GM19035 (cell line): ENCODE measurements around the gene MYL7.

Source experiments
- ATAC-seq: cut with Tn5 transposase; IDR thresholded peaks from one replicate; pipeline ENCODE4 v1.9.1; 2021; ENCODE audit not compliant: unreplicated experiment

The MYL7 gene

DNA sequence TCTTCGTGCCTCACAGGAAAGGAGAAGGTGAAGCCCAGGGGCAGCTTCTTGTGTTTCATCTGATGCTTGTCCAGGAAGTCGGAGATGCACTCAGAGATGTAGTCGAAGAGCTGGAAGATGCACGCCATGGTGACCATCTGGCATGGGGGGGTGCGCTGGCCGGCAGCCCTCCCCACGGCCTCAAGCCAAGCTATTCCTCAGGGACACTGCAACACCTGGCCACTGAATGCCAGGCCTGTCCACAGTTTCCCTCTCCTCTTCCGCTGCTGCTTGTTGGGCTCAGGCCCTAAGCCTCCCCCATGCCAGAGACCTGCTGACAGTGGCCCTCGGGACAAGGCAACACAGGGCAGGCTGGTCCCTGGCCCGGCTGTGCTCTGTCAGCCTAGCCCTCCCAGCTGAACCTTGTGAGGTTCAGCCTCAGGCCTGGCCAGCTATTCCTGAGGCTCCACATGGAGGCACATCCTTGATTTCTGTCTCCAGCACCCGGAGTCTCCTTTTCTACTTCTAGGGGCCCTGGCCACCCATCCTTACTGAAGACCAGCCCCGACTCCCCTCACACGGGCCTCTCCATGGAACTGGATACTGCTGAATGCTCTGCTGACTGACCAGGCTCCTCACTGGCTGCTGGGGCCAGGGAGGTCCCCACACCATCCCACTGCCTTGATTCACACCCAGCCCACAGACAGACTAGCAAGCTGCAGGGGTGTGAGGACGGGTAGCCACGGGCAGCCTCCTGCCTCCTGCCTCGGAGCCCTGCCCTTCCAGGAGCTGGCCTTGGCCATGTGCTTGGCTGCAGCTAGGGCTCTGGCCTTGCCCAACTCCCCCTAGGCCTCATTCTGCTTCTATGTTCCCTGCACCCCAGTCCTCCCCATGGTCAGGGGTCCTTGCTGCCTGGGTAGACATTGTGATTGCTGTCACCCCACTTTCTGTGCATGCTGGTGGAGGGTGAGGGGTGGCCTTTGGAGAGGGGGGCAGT, 10.1 kb upstream of the MYL7 start:
- no peak for ATAC-seq

DNA sequence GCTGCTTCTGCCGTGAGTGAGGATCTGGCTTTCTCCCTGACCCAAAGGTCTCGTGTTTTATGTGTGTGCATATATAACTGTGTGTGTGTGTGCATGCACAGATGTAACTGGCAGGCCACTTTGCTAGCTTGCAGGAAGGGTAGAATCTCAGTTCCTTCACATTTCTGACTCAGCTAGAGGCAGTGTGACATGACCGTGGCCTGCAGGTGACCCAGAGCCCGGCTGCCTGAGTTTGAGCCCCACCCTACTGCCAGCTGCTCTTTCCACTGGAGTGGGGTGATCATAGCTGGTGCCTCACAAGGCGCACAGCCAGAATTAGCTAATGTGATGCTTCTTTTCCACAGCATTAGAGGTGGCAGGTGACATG, 9.3 kb upstream of the MYL7 start:
- ATAC-seq, result no peak

DNA sequence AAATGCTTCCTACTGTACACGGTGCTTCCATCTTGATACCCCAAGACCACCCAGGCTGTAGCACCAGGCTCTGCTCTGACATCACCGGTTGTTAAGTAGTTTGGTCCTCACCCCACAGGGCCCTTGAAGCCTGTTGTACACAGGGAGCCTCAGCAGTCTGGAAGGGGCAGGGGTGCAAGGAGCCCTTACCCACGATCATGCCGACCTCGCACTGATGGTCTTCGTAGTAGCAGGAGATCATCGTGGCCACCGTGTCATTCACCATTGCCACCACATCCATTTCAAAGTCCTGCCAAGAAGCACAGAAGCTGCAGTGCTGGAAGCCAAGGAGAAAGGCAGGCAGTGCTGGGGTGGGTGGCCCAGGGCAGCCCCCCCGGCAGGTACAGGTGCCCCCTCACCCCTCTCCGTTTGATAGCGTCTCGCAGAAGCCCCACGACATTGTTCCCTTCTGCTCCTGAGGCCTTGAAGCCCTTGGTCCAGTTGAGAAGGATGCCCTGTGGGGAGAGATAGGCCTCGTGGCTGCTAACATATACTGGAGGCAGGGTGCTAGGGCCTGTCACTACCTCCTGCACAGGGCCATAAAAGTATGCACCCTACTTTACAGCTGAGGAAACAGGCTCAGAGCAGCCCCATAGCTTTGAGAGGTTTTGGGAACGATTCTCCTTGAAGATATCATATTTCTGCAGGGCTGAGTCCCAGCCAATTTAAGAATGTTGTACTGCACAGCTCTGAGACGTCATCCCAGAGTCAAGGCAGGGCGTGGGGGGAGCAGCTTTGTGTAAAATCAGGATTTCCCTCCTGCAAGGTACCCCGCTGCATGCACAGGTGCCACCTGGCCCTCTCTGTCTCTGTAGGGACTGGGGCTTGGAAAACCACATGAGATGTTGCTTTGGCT, 8.7 kb upstream of the MYL7 start:
- no peak for ATAC-seq

DNA sequence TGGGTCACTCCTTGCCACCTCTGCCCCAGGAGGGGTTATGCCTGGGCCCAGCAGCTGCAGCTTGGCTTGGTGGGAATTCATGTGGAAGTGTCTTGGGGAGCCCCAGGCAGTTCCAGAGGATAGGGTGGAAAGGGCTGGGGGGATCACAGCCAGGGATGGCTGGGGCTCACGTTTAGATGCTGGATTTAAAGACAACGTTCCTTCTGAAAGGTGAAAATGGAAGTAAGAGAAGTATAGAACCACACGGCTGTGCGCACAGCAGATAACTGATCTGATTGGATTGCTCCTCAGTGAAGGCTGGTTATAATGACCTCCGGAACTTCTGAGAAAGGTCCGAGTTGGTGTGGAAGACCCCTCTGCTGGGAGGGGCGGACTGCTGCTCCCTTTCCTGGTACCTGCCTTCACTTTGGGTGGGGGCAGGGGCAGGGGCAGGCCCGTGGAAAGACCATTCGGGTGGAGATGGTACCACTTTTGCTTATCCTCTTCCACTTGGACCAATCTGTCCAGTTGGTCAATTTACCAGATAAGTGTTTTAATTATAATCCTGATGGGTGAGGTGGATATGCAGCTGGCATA, 7.9 kb upstream of the MYL7 start:
- ATAC-seq, result no peak

DNA sequence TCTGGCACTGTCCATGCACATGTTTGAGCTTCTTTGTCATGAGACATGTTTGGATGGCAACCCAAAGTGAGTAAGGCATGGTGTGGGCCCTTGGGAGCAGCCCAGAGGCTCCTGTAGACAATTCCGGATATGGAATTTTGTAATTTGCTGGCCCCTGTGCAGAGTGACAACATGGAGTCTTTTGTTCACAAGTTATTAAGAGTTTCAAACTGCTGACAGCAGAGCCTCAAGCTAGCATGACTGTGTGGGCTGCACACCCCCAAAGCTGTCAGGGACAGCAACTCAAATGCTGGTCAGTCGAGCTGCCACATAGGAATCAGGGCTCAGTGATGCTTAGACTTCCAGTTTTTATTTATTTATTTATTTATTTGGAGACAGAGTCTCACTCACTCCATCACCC, 7.0 kb upstream of the MYL7 start:
- no peak for ATAC-seq

DNA sequence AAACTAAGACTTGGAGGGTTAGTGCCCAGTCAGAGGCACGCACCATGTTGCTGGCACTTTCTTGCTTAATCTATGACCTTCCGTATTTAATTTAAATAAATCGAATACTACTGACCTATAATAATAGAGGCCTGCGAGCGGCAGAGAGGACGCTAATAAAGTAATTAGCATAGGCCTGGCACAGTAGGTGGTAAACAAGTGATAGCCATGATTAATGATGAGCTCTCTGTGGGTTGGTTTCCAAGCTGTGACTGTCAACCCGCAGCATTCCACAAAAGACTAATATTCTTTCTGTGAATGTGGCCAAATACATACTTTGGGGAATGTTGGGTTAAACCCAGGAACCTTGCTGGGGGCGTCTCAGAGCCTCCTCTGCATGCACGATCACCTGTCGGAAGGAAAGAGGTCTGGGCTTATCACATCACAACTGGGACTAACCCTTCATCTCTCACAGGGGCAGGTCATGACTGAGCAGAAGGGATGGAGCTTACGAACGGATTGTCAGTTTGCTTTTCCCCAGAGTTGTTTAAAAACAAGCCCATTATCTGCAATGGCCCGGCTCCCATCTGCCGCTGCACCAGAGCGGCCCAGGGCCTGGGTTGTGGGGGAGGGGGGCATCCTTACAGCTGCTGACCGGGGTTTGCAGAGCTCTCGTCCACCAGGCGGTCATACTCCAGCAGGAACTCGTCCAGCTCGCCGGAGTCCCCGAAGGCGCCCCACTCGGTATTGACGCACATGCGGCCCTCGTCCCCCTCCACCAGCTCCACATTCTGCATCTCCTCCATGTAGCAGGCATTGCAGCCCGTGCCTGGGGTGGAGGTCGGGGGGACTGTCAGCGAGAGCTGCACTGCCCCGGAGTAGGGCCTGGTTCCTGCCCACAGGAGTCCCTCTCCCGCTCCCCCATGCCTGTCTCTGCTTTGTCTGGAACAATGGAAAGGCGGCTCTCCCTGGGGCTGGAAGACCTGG, 6.2 kb upstream of the MYL7 start:
- no peak for ATAC-seq

DNA sequence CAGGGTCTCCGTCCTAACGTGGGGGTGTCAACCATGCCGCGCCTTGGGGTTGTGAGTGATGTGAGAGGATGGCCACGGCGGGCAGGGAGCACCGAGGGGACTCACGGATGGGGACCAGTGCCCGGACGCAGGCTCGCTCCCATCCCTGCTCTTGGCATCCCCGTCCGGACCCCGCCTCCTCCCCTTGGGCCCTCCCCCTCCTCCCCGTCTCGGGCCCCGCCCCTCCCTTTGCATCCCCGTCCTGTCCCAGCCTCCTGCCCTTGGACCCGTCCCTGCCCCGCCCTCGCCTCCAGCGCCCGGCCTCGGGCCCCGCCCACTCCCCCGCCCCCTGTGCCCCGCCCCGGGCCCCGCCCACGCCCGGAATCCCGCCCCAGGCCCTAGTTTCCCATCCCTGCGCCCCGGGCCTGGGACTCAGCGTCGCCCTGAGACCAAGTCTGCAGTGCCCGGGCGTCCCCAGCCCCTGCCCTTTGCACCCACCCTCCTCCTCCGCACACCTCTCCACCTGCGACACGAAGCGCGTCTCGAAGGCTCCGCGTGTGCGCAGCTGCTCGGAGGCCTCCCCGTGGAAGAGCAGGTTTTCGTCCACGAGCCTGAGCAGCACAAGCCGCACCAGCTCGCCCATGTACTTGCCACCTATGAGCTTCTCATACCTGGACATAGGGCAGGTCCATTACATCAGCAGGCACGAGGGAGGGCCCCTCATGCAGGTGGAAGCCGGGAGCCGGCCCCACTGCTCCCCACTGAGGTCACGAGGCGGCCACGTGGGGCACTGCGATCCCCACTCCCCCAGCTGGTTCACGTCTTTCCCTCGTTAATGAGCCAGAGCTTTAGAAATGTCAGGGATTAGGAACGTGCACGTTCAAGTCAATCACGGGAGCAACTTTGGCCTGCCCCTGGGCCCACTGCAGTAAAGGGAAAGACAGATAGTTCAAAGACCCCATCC, 5.1 kb upstream of the MYL7 start:
- ATAC-seq, result no peak

DNA sequence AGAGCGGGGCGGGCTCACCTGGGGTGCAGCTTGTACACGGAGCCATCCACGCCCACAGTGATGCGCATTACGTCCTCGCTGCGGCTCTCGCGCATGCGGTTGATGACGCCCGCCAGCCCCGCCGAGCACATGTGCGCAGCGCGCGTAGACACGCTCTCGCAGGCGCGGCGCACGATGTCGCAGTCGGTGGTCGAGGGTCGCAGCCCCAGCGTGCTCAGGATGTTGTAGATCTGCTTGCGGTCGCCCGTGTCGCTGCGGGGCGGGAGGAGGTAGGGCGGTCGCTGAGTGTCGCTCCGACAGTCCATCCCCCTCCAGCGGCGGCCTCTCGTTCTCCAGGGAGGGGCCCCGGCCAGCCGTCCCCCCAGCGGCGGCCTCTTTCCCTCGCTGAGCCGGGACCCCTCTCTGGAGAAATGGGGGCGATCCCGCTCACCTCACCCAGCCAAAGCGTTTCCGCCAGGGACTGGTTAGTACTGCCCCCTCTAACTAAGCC, 4.4 kb upstream of the MYL7 start:
- ATAC-seq, result no peak

DNA sequence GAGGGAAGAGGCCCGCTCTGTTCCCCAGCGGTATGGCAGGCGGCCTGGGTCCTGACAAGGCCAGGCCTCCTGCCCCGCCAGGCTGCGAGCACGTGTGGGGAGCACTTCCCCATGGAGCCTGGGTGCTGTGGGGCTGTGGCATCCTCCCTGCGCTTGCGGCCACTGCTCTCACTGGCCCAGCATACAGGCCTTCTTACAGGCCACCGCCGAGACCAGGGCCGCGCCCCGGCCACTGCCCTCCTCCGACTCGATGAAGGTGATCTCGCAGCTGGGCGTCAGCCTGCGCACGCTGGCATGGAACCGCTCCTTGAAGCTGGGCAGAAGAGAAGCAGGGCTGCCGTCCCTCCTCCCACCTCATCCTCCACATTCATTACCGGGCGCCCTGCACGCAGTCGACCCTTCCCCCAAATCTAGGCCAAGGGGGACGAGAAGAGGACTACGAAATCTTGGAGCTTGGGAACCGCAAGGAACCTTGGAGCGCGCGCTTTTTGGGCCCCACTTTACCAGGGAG, 3.9 kb upstream of the MYL7 start:
- no peak for ATAC-seq

DNA sequence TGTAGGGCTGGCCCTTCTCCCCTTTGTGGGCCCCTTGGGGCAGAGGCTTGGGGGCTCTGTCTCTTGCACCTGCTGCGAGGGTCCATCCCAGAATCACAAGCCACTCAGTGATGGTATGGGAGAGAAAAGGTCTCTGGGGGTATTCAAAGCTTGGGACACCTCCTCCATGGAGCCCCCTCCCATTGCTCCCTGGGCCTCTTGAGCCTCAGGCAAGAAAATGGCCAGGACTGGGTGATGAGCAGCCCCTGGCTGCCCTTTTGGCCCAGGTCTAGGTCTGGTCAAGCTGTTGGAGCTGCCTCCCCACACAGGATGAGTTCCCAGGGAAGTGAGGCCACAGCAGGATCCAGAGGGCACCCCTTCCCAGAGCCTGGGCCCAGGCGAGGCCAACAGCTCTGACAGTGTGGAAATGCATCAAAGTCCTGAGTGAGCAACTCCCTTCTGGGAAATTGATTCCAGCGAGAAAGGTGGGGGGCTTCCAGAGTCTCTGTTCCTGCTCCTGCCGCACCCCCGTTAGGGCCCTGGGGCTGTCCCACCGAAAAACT, 3.4 kb upstream of the MYL7 start:
- ATAC-seq, result no peak

DNA sequence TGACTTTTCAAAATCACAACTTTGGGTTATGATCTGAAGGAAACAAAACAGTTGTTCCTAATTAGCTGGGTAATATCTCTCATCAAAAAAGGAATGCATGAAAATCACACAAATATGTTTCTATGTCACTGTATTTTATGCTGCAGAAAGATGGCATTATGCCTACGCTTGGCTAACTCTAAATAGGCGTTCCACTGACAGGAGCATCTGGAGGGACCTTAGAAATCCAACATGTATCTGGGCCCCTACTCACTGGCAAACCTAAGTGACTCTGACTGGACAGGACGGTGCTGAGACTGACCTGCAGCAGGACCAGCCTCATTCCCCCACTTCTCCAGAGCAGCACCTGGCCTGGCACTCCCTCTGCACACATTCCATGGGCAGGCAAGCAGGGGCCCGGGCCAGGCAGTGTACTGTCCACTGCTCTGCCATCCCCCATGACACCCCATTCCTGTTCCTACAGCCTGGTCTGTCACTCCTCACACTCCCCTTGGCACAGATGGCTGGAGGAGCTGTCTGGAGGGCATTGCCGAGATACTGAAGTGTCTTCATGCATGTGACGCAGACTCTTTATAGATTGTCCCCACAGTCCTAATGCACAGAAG, 2.6 kb upstream of the MYL7 start:
- no peak for ATAC-seq

DNA sequence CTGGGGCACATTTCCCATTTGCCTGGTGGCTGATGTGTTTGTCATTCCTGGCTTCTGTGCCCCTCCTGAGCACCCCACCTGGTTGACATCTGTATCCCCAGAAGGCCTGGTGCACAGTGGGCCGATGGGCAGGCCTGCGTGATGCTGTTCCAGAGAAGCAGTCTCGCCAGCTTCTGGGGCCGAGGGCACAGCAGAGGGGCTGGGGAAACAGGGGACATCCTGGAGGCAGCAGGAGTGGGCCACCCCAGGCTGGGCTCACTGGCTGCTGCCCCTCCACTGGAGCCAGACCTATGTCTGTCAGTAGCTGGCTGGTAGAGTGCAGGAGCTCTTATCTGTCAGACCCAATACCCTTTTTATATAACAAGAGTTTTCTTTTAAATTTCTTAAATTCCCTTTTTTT, 896 bp upstream of the MYL7 start:
- ATAC-seq, result no peak

DNA sequence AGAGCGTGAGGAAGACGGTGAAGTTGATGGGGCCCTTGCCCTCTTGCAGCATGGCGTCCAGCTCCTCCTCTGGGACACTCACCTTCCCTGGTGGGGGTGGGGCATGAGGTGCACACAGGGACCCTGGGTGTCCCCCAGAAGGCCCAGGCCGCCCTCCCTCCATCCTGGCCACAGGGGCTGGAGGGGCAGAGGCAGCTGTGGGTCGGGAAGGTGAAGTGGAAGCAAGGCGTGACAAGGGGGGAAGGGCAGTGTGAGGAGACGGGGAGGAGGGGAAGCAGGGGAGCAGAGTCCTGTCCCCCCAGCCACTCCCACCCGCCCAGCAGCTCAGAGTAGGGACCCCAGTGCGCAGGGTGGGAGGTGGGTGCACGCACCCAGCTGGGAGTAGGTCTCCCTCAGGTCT, 791 bp downstream of the MYL7 start:
- ATAC-seq, result no peak

DNA sequence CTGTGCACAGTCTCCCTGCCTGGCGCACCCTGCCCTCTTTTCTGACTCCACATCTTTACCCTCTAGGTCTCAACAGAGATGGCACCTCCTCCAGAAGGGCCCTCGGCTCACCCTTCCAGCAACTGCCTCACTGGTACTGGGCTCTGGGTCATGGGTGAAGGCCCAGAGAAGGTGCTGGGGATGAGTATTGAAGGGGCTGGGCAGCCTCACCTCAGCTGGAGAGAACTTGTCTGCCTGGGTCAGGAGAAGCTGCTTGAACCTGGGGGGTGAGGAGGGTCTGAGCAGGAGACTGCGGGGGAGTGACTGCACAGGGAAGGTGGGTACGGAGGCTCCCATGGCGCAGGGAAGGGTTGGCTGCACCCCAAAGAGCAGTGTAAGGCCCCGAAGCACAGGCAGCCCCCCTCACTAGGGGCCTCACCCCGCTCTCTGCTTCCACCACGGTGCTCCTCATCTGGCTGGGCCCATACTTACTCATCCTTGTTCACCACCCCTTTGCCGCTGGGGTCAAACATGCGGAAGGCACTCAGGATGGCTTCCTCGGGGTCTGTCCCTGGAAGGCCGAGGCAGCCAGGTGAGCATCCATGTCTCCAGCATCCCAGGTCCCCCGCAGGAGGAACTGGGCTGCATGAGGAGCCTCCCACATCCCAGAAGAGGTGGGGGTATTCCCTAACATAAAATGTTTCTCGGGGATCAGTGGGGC, 1.7 kb downstream of the MYL7 start:
- ATAC-seq, result no peak

DNA sequence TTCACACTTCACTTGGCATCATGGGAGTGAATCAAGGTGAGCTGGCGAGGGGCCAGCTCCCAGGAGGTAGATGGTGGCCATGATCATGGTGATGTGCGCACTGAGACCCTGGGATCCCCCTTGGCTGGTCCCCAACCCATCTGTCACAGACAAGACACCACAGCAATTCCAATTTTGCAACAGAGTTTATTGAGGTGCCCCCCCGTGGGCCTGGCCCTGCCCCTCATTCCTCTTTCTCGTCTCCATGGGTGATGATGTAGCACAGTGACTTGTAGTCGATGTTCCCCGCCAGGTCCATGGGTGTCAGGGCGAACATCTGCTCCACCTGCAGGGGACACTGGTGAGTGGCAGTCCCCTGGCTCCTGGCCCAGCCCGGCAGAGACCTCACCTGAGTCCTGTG, 2.4 kb downstream of the MYL7 start:
- ATAC-seq, result no peak

DNA sequence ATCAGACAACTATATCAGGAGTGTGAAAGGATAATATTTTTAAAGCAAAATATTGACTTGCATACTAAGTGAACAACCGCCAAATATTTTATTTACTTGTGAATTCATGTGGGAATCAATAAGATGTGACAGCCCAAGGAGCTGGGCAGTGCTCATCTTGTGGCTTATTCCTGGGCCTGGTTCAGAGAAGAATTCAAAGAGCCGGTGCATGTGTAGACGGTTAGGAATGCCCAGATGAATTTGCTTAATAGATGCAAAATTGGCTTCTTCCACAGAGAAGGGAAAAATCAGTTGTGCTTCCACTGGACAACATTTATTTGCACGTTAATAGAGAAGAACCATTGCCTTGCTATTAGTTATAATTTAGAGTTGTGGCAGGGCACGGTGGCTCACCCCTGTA, 4.4 kb downstream of the MYL7 start:
- ATAC-seq, result no peak

DNA sequence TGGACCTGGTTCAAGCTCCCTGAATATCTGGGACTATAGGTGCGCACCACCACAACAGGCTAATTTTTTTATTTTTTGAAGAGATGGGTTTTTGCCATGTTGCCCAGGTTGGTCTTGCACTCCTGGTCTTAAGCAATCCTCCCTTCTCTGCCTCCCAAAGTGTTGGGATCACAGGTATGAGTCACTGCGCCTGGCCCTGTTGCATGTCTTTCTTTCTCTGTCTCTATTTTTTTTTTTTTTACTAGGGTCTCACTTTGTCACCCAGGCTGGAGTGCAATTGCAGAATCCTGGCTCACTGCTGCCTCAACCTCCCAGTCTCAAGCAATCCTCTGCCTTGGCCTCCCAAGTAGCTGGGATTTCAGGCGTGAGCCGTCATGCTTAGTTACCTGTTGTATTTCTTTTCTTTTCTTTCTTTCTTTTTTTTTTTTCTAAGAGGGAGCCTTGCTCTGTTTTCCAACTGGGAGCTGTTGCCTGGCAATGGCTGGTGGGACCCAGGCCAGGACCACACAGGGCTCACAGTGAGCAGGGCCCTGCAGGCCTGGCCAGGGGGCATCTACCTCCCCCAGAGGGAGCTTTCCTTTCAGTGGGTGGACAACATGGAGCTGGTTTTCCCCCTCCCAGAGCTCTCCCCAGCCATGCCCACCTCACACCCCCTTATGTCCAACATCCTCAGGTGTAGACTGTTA, 6.0 kb downstream of the MYL7 start:
- no peak for ATAC-seq
